Measurements from ENCODE around the gene SPACDR. TPM values are rescaled to one million over a fixed set of nuclear protein-coding genes. Genes with fewer than 3 reads are reported as not detected.
A peak's percentile ranks its signal among the peaks of the same experiment; 100 is the strongest.

Gene SPACDR
- total and polyA plus RNA-seq, 2 donors (not counting 1 experiment from before 2014, with no cell fraction given) = 2.1 to 3.7 TPM

DNA sequence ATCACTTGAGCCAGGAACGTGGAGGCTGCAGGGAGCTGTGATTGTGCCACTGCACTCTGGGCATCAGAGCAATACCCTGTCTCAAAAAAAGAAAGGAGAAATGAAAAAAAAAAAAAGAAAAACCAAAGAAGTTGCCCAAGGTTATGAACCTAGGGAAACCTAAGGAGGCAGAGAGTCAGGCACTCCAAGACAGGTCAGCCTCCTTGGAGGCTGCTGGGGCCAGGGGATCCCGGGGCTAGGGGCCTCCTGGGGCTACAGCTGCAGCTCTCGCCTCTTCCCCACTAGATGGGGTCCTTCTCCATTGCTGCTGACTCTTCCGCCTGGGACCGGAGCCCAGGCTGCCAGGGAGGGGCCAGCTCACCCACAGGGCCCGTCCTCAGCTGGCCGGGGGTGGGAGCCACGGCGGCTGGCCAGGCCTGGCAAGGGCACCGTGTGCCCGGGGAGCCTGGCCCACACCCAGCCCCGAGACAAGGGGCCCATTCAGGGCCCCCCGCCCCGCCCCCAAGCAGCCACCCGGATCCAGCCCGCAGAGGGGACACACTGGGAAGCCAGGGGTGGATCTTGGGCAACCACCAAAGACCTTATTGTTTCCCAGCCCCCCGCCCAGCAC is 1.7 kb upstream of the SPACDR start:
- H3K4me1 Mint-ChIP-seq = peaks cover 9% of the 10 kb centered on the region
- peaks cover 42% of the 10 kb centered on the region for H4K20me1 ChIP-seq (ENCODE audit: control insufficient read depth, insufficient read depth, low read length, poor library complexity, severe bottlenecking)
- ChIA-PET POLR2A (interaction anchor here (0.5 to 0.7 kb wide), 2 partner anchors 19 to 140 kb away, joined by 3 to 6 read pairs; no protein-coding TSS in a partner anchor), CTCF (interaction anchor here (1.1 to 2.6 kb wide), 5 partner anchors 14 to 123 kb away, joined by 3 to 15 read pairs (median 8); partner anchors contain the start of gene TSC22D4)
- ATAC-seq (ENCODE audit: low read depth) = peak; percentile 31
- no peak overlapping the region for H2AFZ ChIP-seq (ENCODE audit: insufficient read depth, low read depth, low read length, poor library complexity, severe bottlenecking)
- intact Hi-C loops (cut with micrococcal nuclease) = no loop called here
- peaks cover 3 to 4% of the 10 kb centered on the region in 2 donors for H3K4me1 ChIP-seq (ENCODE audit: control insufficient read depth in 2 of 2, insufficient read depth in 2 of 2, low read length in 2 of 2)
- no peaks in the 10 kb centered on the region for H3K27me3 Mint-ChIP-seq
- H3K4me2 ChIP-seq (replicated peaks; ENCODE audit: low read depth, low read length, poor library complexity, severe bottlenecking) = no peak overlapping the region
- H3K27ac ChIP-seq (ENCODE audit: low read length in 2 of 2) = no peak overlapping the region
- H3K79me2 ChIP-seq (ENCODE audit: control insufficient read depth, insufficient read depth, low read length) = peaks cover 25% of the 10 kb centered on the region
- H3K36me3 ChIP-seq (replicated peaks in 1 of 2; ENCODE audit: control extremely low read depth in 1 of 2, control insufficient read depth in 1 of 2, extremely low read depth in 1 of 2, insufficient read depth in 2 of 2, low read length in 1 of 2) = peaks cover 4 to 39% of the 10 kb centered on the region in 2 experiments
- no peak for DNase-seq
- H3K27ac Mint-ChIP-seq = no peak overlapping the region
- no peak overlapping the region for H3K9ac ChIP-seq (ENCODE audit: low read length)
- TF ChIP-seq, protein P1, sequence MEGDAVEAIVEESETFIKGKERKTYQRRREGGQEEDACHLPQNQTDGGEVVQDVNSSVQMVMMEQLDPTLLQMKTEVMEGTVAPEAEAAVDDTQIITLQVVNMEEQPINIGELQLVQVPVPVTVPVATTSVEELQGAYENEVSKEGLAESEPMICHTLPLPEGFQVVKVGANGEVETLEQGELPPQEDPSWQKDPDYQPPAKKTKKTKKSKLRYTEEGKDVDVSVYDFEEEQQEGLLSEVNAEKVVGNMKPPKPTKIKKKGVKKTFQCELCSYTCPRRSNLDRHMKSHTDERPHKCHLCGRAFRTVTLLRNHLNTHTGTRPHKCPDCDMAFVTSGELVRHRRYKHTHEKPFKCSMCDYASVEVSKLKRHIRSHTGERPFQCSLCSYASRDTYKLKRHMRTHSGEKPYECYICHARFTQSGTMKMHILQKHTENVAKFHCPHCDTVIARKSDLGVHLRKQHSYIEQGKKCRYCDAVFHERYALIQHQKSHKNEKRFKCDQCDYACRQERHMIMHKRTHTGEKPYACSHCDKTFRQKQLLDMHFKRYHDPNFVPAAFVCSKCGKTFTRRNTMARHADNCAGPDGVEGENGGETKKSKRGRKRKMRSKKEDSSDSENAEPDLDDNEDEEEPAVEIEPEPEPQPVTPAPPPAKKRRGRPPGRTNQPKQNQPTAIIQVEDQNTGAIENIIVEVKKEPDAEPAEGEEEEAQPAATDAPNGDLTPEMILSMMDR (IDR thresholded peaks at IDR 0.05) = no peak
- TF ChIP-seq EZH2 (IDR thresholded peaks at IDR 0.05; ENCODE audit: borderline replicate concordance, insufficient read depth, low read depth, low read length, poor library complexity, severe bottlenecking) = no peak
- H3K4me3 Mint-ChIP-seq = no peak overlapping the region
- whole genome bisulfite sequencing (ENCODE audit: insufficient coverage) = 46% methylated on average over 16 of the region's 17 CpGs
- H3K9me3 Mint-ChIP-seq (ENCODE audit: insufficient read depth) = no peaks in the 10 kb centered on the region
- no peaks in the 10 kb centered on the region for H3K27me3 ChIP-seq (replicated peaks in 1 of 4; ENCODE audit: control extremely low read depth in 1 of 4, control insufficient read depth in 3 of 4, insufficient read depth in 4 of 4, low read length in 3 of 4)
- no peaks in the 10 kb centered on the region for H3K9me3 ChIP-seq (ENCODE audit: control extremely low read depth in 1 of 3, control insufficient read depth in 2 of 3, insufficient read depth in 1 of 3, low read length in 2 of 3)
- no peak overlapping the region for H3K4me3 ChIP-seq (ENCODE audit: control extremely low read depth in 1 of 5, extremely low read depth in 1 of 5, insufficient read depth in 1 of 5, low read depth in 2 of 5, low read length in 4 of 5)

DNA sequence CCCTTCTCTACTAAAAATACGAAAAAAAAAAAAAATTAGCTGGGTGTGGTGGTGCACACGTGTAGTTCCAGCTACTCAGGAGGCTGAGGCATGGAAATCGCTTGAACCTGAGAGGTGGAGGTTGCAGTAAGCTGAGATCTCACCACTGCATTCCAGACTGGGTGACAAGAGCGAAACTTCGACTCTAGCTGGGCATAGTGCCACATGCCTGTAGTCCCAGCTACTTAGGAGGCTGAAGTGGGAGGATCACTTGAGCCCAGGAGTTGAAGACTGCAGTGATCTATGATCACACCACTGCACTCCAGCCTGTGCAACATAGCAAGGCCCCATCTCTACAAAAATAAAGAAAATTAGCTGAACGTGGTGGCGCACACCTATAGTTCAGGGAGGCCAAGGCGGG is 1.2 kb upstream of the SPACDR start:
- H3K79me2 ChIP-seq (ENCODE audit: control insufficient read depth, insufficient read depth, low read length) = peaks cover 25% of the 10 kb centered on the region
- H4K20me1 ChIP-seq (ENCODE audit: control insufficient read depth, insufficient read depth, low read length, poor library complexity, severe bottlenecking) = peaks cover 38% of the 10 kb centered on the region
- Mint-ChIP-seq H3K4me3 (no peak overlapping the region), H3K9me3 (ENCODE audit: insufficient read depth) (no peaks in the 10 kb centered on the region), H3K27ac (no peak overlapping the region), H3K4me1 (peaks cover 7% of the 10 kb centered on the region), H3K27me3 (no peaks in the 10 kb centered on the region)
- ATAC-seq (ENCODE audit: low read depth) (no peak), DNase-seq (no peak)
- H3K27ac ChIP-seq (ENCODE audit: low read length in 2 of 2) = no peak overlapping the region
- POLR2A ChIA-PET = interaction anchor here (0.6 to 0.7 kb wide), 2 partner anchors 11 to 141 kb away, joined by 3 to 7 read pairs; no protein-coding TSS in a partner anchor
- WGBS (ENCODE audit: insufficient coverage) = 94% methylated on average over 4 of the region's 8 CpGs
- no peaks in the 10 kb centered on the region for H3K27me3 ChIP-seq (replicated peaks in 1 of 4; ENCODE audit: control extremely low read depth in 1 of 4, control insufficient read depth in 3 of 4, insufficient read depth in 4 of 4, low read length in 3 of 4)
- H3K9me3 ChIP-seq (ENCODE audit: control extremely low read depth in 1 of 3, control insufficient read depth in 2 of 3, insufficient read depth in 1 of 3, low read length in 2 of 3) = no peaks in the 10 kb centered on the region
- H3K9ac ChIP-seq (ENCODE audit: low read length) = no peak overlapping the region
- TF ChIP-seq, protein P1 (IDR thresholded peaks at IDR 0.05) = no peak
- no peak for TF ChIP-seq EZH2 (IDR thresholded peaks at IDR 0.05; ENCODE audit: borderline replicate concordance, insufficient read depth, low read depth, low read length, poor library complexity, severe bottlenecking)
- H2AFZ ChIP-seq (ENCODE audit: insufficient read depth, low read depth, low read length, poor library complexity, severe bottlenecking) = no peak overlapping the region
- intact Hi-C loops (cut with micrococcal nuclease) = no loop called here
- peaks cover 3 to 4% of the 10 kb centered on the region in 2 donors for H3K4me1 ChIP-seq (ENCODE audit: control insufficient read depth in 2 of 2, insufficient read depth in 2 of 2, low read length in 2 of 2)
- CTCF ChIA-PET = interaction anchor here (1.1 to 2.6 kb wide), 5 partner anchors 14 to 123 kb away, joined by 3 to 15 read pairs (median 8); partner anchors contain the start of gene TSC22D4
- no peak overlapping the region for H3K4me3 ChIP-seq (ENCODE audit: control extremely low read depth in 1 of 5, extremely low read depth in 1 of 5, insufficient read depth in 1 of 5, low read depth in 2 of 5, low read length in 4 of 5)
- no peak overlapping the region for H3K4me2 ChIP-seq (replicated peaks; ENCODE audit: low read depth, low read length, poor library complexity, severe bottlenecking)
- H3K36me3 ChIP-seq (replicated peaks in 1 of 2; ENCODE audit: control extremely low read depth in 1 of 2, control insufficient read depth in 1 of 2, extremely low read depth in 1 of 2, insufficient read depth in 2 of 2, low read length in 1 of 2) = peaks cover 4 to 34% of the 10 kb centered on the region in 2 experiments
